HG03039 (cell line): Measurements from ENCODE around the gene MOG.
"Not testable (repeated sequence)": the region's sequence is repeated elsewhere in the genome, so short reads cannot be mapped to it uniquely, and the experiment has no call there.

Source experiments
- ATAC-seq: cut with Tn5 transposase; IDR thresholded peaks from one replicate; pipeline ENCODE4 v1.9.1; 2021; ENCODE audit warnings: mild to moderate bottlenecking, moderate library complexity; ENCODE audit not compliant: unreplicated experiment

The MOG gene

GRCh38 chr6:29637247-29637646, 19.6 kb upstream of the MOG start:
- ATAC-seq, result no peak

GRCh38 chr6:29641430-29642148, 15.3 kb upstream of the MOG start:
- no peak for ATAC-seq

- ATAC-seq, result no peak
These were observed 8.8 kb upstream of the MOG start for GRCh38 chr6:29647927-29648642.

- peak; percentile 94 for ATAC-seq
These were observed 6.9 kb upstream of the MOG start for GRCh38 chr6:29649701-29650673.

GRCh38 chr6:29651413-29652197, 5.3 kb upstream of the MOG start:
- no peak for ATAC-seq

- ATAC-seq, result no peak
These were observed 4.7 kb upstream of the MOG start for GRCh38 chr6:29652198-29652584.

GRCh38 chr6:29653452-29654038, 3.3 kb upstream of the MOG start:
- no peak for ATAC-seq

- ATAC-seq, result no peak
These were observed 1.2 kb upstream of the MOG start for GRCh38 chr6:29655658-29656057.

GRCh38 chr6:29656157-29656556, 735 bp upstream of the MOG start:
- no peak for ATAC-seq

GRCh38 chr6:29661071-29661470, 4.2 kb downstream of the MOG start:
- no peak for ATAC-seq

- not testable (repeated sequence) for ATAC-seq
These were observed 4.7 kb downstream of the MOG start for GRCh38 chr6:29661502-29662141.

- no peak for ATAC-seq
These were observed 6.6 kb downstream of the MOG start for GRCh38 chr6:29663300-29664042.

GRCh38 chr6:29665942-29666825, 9.3 kb downstream of the MOG start:
- ATAC-seq, result no peak

GRCh38 chr6:29666826-29667130, 9.9 kb downstream of the MOG start:
- no peak for ATAC-seq

- no peak for ATAC-seq
These were observed 10.3 kb downstream of the MOG start for GRCh38 chr6:29667158-29667557.

GRCh38 chr6:29671026-29671425, 14.1 kb downstream of the MOG start:
- ATAC-seq, result no peak

- ATAC-seq, result not testable (repeated sequence)
These were observed 15.2 kb downstream of the MOG start for GRCh38 chr6:29672116-29672515.

- ATAC-seq, result no peak
These were observed 16.3 kb downstream of the MOG start for GRCh38 chr6:29673161-29673560.
